ENCODE measurements around the gene PSMG4.
"Not testable (repeated sequence)": the region's sequence is repeated elsewhere in the genome, so short reads cannot be mapped to it uniquely, and the experiment has no call there.

PSMG4 gene

DNA sequence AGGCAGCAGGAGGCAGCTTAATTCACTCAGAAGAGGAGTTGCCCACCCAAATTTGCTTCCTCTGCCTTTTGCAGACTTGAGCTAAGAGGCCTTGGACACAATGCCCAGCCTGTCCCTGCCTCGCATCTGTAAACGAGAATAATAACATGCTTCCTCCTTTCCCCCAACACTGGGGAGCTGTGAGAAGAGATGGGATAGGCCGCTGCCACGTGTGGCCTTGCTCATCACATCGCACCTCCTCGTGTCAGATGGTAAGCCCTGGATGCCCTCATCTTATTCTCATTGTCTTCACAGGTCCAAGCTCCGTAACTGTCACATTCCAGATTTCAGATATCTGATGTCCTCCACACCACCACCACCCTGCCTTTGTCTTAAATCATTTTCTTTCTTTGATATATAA is 18.2 kb upstream of the PSMG4 start:
- Histone ChIP-seq H3K4me1 (ENCODE audit: control insufficient read depth in 2 of 2, insufficient read depth in 2 of 2, low read length in 2 of 2) (no peaks in the 10 kb centered on the region), H3K27me3 (ENCODE audit: control insufficient read depth in 2 of 2, insufficient read depth in 2 of 2, low read length in 2 of 2) (peaks cover 2 to 7% of the 10 kb centered on the region in 2 donors), H3K9me3 (ENCODE audit: control insufficient read depth in 2 of 2, low read length in 2 of 2) (no peaks in the 10 kb centered on the region), H3K9ac (ENCODE audit: low read depth in 1 of 2, low read length in 2 of 2) (no peak overlapping the region), H3K36me3 (ENCODE audit: control insufficient read depth in 2 of 2, insufficient read depth in 2 of 2, low read length in 2 of 2) (no peaks in the 10 kb centered on the region), H3K27ac (ENCODE audit: low read depth in 2 of 2, low read length in 2 of 2) (no peak overlapping the region), H3K4me3 (ENCODE audit: low read length in 2 of 2) (no peak overlapping the region)

DNA sequence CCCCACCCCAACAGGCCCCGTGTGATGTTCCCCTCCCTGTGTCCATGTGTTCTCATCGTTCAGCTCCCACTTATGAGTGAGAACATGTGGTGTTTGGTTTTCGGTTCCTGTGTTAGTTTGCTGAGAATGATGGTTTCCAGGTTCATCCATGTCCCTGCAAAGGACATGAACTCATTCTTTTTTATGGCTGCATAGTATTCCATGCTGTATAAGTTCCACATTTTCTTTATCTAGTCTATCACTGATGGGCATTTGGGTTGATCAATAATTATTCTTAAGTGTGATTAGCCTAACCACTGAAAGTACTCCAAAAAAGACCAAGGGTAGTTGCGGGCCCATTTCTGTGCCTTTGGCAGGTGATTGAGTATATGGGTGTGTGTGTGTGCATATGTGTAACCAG is 17.0 kb upstream of the PSMG4 start:
- not testable (repeated sequence) for H3K27me3 ChIP-seq (ENCODE audit: control insufficient read depth in 2 of 2, insufficient read depth in 2 of 2, low read length in 2 of 2); H3K4me1 ChIP-seq (ENCODE audit: control insufficient read depth in 2 of 2, insufficient read depth in 2 of 2, low read length in 2 of 2); H3K9ac ChIP-seq (ENCODE audit: low read depth in 1 of 2, low read length in 2 of 2); H3K4me3 ChIP-seq (ENCODE audit: low read length in 2 of 2); H3K36me3 ChIP-seq (ENCODE audit: control insufficient read depth in 2 of 2, insufficient read depth in 2 of 2, low read length in 2 of 2); H3K9me3 ChIP-seq (ENCODE audit: control insufficient read depth in 2 of 2, low read length in 2 of 2); H3K27ac ChIP-seq (ENCODE audit: low read depth in 2 of 2, low read length in 2 of 2)

DNA sequence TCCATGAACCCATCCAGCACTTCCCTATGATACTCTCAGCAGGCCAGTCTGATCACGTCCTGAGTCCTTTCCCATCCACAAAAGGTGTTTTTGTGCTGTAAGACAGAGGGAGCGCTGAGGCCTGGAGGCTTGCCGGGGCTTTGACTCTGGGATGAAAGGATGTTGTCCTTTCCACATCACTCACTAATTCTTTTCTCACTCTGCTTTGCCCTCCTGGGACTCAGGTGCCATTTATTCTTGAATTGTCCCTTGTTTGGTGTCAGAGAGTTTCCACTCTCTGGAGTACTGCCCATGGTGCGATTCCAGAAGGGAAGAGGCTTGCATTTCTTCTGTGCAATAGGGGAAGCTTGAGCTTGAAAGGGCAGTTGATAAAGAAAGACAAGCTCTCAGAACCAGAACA is 16.0 kb upstream of the PSMG4 start:
- Histone ChIP-seq H3K9me3 (ENCODE audit: control insufficient read depth in 2 of 2, low read length in 2 of 2) (no peaks in the 10 kb centered on the region), H3K27ac (ENCODE audit: low read depth in 2 of 2, low read length in 2 of 2) (no peak overlapping the region), H3K36me3 (ENCODE audit: control insufficient read depth in 2 of 2, insufficient read depth in 2 of 2, low read length in 2 of 2) (no peaks in the 10 kb centered on the region), H3K27me3 (ENCODE audit: control insufficient read depth in 2 of 2, insufficient read depth in 2 of 2, low read length in 2 of 2) (peaks cover 5% of the 10 kb centered on the region in 2 donors), H3K4me1 (ENCODE audit: control insufficient read depth in 2 of 2, insufficient read depth in 2 of 2, low read length in 2 of 2) (peaks cover 1 to 5% of the 10 kb centered on the region in 2 donors), H3K4me3 (ENCODE audit: low read length in 2 of 2) (no peak overlapping the region), H3K9ac (ENCODE audit: low read depth in 1 of 2, low read length in 2 of 2) (no peak overlapping the region)

DNA sequence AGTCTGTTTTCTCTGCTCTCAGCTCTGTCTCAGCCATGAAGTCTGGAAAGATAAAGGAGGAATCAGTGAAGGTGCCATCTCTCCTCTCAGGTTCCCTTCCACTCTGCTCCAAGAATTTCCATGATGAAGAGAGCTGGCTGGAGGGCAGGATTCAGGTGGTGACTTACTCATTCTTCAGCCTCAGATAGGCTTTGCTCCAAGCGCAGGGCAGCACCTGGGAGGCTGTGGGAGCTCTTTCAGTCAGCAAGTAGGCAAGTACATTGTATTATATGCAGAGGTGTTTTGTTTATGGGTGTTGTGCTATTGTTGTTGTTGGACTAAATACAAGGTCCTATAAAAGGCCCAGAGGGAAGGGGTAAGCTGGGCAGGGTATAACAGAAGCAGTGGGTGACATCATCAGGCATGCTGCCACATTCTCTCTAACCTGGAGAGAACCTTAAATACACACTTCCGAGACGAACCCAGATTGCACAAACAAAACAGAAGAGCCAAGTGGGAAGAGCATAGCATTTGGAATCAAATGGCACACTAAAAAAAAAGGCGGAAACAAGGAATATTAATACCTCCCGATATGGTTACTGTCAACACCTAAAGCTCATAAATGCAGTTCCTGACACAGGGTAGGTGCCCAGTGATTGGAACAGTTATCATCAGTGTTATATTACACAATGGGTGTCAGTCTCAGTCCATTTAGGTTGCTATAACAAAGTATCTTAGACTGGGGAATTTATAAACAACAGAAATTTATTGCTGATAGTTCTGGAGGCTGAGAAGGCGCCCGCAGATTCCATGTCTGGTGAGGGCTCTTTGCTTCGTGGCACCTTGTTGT is 14.5 kb upstream of the PSMG4 start:
- H3K4me3 ChIP-seq (ENCODE audit: low read length in 2 of 2), result no peak overlapping the region
- H3K27me3 ChIP-seq (ENCODE audit: control insufficient read depth in 2 of 2, insufficient read depth in 2 of 2, low read length in 2 of 2), result peaks cover 3 to 5% of the 10 kb centered on the region in 2 donors
- H3K36me3 ChIP-seq (ENCODE audit: control insufficient read depth in 2 of 2, insufficient read depth in 2 of 2, low read length in 2 of 2), result no peaks in the 10 kb centered on the region
- no peak overlapping the region for H3K27ac ChIP-seq (ENCODE audit: low read depth in 2 of 2, low read length in 2 of 2)
- no peak overlapping the region for H3K9ac ChIP-seq (ENCODE audit: low read depth in 1 of 2, low read length in 2 of 2)
- peaks cover 6 to 9% of the 10 kb centered on the region in 2 donors for H3K4me1 ChIP-seq (ENCODE audit: control insufficient read depth in 2 of 2, insufficient read depth in 2 of 2, low read length in 2 of 2)
- H3K9me3 ChIP-seq (ENCODE audit: control insufficient read depth in 2 of 2, low read length in 2 of 2), result no peaks in the 10 kb centered on the region

DNA sequence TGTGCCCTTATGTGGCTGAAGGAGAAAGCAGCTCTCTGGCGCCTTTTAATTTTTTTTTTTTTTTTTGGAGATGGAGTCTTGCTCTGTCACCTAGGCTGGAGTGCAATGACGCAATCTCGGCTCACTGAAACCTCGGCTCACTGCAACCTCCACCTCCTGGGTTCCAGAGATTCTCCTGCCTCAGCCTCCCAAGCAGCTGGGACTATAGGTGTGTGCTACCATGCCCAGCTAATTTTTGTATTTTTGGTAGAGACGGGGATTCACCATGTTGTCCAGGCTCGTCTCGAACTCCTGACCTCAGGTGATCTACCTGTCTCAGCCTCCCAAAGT is 13.9 kb upstream of the PSMG4 start:
- not testable (repeated sequence) for H3K27ac ChIP-seq (ENCODE audit: low read depth in 2 of 2, low read length in 2 of 2)

DNA sequence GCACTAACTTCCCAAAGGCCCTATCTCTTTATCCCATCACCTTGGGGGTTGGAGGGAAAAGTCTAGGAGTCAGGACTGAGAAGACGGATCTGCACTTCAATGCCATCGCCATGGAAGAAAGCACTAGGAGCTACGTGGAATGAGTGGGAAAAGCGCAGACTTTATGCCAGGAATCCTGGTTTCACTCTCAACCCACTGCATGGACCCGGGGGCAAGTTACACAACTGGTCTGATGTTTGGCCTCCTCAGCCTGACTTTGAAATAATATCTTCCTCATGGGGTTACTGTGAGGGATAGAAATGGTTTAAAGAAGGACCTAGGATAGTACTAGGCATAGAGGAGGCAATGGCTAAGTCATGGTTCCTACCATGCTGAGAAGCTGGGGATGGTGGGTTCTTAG is 13.5 kb upstream of the PSMG4 start:
- no peaks in the 10 kb centered on the region for H3K9me3 ChIP-seq (ENCODE audit: control insufficient read depth in 2 of 2, low read length in 2 of 2)
- no peaks in the 10 kb centered on the region for H3K36me3 ChIP-seq (ENCODE audit: control insufficient read depth in 2 of 2, insufficient read depth in 2 of 2, low read length in 2 of 2)
- H3K4me3 ChIP-seq (ENCODE audit: low read length in 2 of 2), result no peak overlapping the region
- no peak overlapping the region for H3K9ac ChIP-seq (ENCODE audit: low read depth in 1 of 2, low read length in 2 of 2)
- peaks cover 6 to 9% of the 10 kb centered on the region in 2 donors for H3K4me1 ChIP-seq (ENCODE audit: control insufficient read depth in 2 of 2, insufficient read depth in 2 of 2, low read length in 2 of 2)
- H3K27ac ChIP-seq (ENCODE audit: low read depth in 2 of 2, low read length in 2 of 2), result no peak overlapping the region
- H3K27me3 ChIP-seq (ENCODE audit: control insufficient read depth in 2 of 2, insufficient read depth in 2 of 2, low read length in 2 of 2), result peaks cover 3 to 5% of the 10 kb centered on the region in 2 donors

More for the DNA sequence above, 13.9 kb upstream of the PSMG4 start:
- H3K9ac ChIP-seq (ENCODE audit: low read depth in 1 of 2, low read length in 2 of 2); H3K27me3 ChIP-seq (ENCODE audit: control insufficient read depth in 2 of 2, insufficient read depth in 2 of 2, low read length in 2 of 2); H3K9me3 ChIP-seq (ENCODE audit: control insufficient read depth in 2 of 2, low read length in 2 of 2); H3K4me3 ChIP-seq (ENCODE audit: low read length in 2 of 2); H3K4me1 ChIP-seq (ENCODE audit: control insufficient read depth in 2 of 2, insufficient read depth in 2 of 2, low read length in 2 of 2); H3K36me3 ChIP-seq (ENCODE audit: control insufficient read depth in 2 of 2, insufficient read depth in 2 of 2, low read length in 2 of 2): not testable (repeated sequence)

DNA sequence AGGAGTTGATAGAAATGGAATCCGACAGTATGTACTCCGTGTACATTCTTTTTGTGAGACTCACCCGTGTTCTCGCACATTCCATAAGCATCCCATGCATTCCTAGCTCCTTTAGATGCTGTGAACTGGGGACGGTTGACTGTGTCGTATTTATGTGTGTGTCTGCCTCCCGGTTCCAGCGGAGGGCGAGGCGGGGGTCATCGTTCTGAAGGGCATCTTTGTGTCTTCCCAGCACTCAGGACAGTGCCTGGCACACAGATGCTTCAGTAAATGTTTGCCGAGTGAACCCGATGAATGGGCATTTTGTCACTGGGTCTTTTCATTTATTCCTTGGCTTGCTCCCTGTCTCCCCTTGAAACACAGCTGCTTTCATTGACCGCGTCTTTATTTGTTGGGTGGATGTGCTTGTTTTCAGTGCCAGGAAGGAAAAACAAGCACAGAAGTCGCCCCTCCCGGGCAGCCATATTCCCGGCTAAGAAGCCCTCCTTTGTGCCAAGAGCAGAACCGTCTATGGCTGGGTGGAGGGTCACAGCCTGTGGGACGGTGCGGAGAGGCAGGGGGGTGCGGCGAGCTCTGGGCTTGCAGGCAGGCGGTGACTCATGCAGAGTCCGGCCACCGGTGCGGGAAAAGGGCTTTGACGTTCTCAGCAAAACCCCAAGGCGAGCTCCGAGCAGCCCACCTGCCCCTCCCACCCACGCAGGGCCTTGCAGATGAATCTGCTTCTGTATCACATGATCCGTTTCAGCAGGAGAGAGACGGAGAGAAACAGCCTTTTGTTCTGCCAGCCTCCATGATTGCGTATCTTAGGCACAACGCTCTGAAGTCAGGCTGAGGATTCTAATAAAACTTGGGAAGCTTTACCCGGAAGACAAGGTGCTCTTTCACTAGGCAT is 11.2 kb upstream of the PSMG4 start:
- peak overlapping the region; percentile 47 for H3K9ac ChIP-seq (ENCODE audit: low read depth in 1 of 2, low read length in 2 of 2)
- no peaks in the 10 kb centered on the region for H3K9me3 ChIP-seq (ENCODE audit: control insufficient read depth in 2 of 2, low read length in 2 of 2)
- peaks cover 11 to 13% of the 10 kb centered on the region in 2 donors for H3K4me1 ChIP-seq (ENCODE audit: control insufficient read depth in 2 of 2, insufficient read depth in 2 of 2, low read length in 2 of 2)
- peak overlapping the region; percentile 52 to 64 for H3K4me3 ChIP-seq (ENCODE audit: low read length in 2 of 2)
- no peaks in the 10 kb centered on the region for H3K36me3 ChIP-seq (ENCODE audit: control insufficient read depth in 2 of 2, insufficient read depth in 2 of 2, low read length in 2 of 2)
- H3K27me3 ChIP-seq (ENCODE audit: control insufficient read depth in 2 of 2, insufficient read depth in 2 of 2, low read length in 2 of 2), result peaks cover 3 to 5% of the 10 kb centered on the region in 2 donors
- no peak overlapping the region for H3K27ac ChIP-seq (ENCODE audit: low read depth in 2 of 2, low read length in 2 of 2)

DNA sequence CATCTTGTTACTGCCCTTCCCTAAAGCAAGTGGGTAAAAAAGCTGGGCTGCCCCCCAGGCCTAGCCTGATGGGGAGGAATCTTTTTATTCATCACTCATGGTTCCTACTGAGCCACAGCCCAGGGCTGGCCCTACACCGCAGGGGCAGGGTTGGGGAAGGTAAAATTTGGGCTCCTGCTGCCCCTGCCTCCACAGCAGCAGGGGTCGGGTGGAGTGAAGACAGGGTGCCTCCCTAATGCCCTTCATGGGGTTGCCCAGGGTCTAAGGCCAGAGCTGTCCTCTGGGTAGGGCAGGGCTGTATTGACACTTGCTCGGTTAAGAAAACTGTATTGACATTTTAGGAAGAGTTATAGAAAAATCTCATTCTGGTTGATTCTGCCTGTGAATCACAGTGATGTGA is 8.9 kb upstream of the PSMG4 start:
- no peaks in the 10 kb centered on the region for H3K36me3 ChIP-seq (ENCODE audit: control insufficient read depth in 2 of 2, insufficient read depth in 2 of 2, low read length in 2 of 2)
- H3K9me3 ChIP-seq (ENCODE audit: control insufficient read depth in 2 of 2, low read length in 2 of 2), result no peaks in the 10 kb centered on the region
- H3K4me3 ChIP-seq (ENCODE audit: low read length in 2 of 2), result no peak overlapping the region
- H3K9ac ChIP-seq (ENCODE audit: low read depth in 1 of 2, low read length in 2 of 2), result no peak overlapping the region
- no peak overlapping the region for H3K27ac ChIP-seq (ENCODE audit: low read depth in 2 of 2, low read length in 2 of 2)
- peaks cover 3% of the 10 kb centered on the region in 2 donors for H3K27me3 ChIP-seq (ENCODE audit: control insufficient read depth in 2 of 2, insufficient read depth in 2 of 2, low read length in 2 of 2)
- peaks cover 11 to 13% of the 10 kb centered on the region in 2 donors for H3K4me1 ChIP-seq (ENCODE audit: control insufficient read depth in 2 of 2, insufficient read depth in 2 of 2, low read length in 2 of 2)

DNA sequence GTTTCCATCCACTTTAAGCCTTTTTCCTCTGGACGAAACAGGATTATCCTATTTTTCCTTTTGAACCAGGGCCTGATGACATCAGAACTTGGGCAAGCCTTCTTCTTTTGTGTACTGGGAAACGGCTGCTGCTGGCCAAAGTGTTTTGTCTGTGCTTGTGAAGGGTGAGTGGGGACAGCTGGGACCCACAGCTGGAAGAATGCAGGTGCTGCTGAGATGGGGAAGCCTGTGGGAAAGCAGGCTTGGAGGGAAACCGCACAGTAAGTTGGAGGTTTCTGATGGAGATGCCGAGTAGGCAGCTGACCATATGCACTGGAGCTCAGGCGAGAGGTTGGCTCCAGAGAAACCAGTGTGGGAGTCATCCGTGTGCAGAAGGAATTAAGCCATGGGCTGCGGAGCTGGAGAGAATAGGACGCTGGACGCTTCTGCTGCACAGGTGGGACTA is 8.5 kb upstream of the PSMG4 start:
- no peak overlapping the region for H3K4me3 ChIP-seq (ENCODE audit: low read length in 2 of 2)

More for the DNA sequence above, 8.5 kb upstream of the PSMG4 start:
- Histone ChIP-seq H3K9me3 (ENCODE audit: control insufficient read depth in 2 of 2, low read length in 2 of 2) (no peaks in the 10 kb centered on the region), H3K27me3 (ENCODE audit: control insufficient read depth in 2 of 2, insufficient read depth in 2 of 2, low read length in 2 of 2) (peaks cover 3% of the 10 kb centered on the region in 2 donors), H3K4me1 (ENCODE audit: control insufficient read depth in 2 of 2, insufficient read depth in 2 of 2, low read length in 2 of 2) (peaks cover 11 to 13% of the 10 kb centered on the region in 2 donors), H3K27ac (ENCODE audit: low read depth in 2 of 2, low read length in 2 of 2) (no peak overlapping the region), H3K36me3 (ENCODE audit: control insufficient read depth in 2 of 2, insufficient read depth in 2 of 2, low read length in 2 of 2) (no peaks in the 10 kb centered on the region), H3K9ac (ENCODE audit: low read depth in 1 of 2, low read length in 2 of 2) (no peak overlapping the region)
